ENCODE data around the gene CST5. TPM values are rescaled to one million over a fixed set of nuclear protein-coding genes. Genes with fewer than 3 reads are reported as not detected.

CST5 gene
- polyA plus RNA-seq, 1 donor from 2014 or later, result not detected

DNA sequence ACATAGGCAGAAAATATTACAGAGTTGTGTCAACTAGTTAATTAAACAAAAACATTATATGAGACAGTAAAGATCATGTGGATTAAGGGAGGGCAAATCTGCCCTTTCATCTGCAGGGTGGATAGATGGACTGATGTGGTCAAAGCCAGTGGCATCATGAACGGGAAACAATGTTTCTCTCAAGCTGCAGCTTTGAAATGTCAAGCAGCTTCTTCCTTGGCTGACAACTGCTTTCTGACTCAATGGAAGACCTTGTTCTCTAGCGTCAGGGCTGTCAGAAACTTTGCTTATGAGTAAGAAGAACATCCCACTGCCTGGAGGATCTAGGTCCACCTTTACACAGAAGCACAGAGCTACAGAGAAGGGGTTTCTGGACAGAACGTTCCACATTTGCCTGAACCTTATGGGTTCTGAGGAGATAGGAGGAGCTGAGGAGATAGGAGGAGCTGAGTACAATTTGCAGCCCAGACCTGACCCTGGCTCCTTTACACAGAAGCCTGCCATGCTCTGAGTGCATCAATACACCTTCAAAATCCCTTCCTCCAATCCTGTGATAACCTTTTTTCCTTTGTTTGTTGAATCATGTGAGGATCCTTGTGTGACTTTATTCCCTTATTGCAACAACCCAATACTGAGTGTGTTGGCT, 6.1 kb downstream of the CST5 start (continued):
- no peak for TF ChIP-seq MXI1 (conservative IDR thresholded peaks at IDR 0.05; ENCODE audit: poor library complexity, severe bottlenecking)

DNA sequence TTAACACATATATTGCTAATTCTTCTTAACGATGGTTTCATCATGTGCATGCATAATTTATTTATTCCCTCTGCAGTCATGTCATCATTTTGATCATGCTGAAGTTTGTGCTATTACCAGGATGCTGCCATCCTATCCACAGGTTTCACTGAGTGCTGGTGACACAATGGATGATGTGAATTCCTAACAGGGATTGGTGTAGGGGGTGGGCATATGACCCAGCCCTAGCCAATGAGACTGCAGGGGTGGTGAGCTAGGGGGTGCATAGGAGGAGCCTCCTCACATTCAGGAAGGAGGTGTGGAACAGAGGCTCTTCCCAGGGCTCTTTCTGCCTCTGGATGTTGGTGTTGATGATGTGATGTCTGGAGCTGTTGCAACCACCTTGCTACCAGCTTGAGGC, 7.5 kb downstream of the CST5 start:
- no peak overlapping the region for H3K27ac ChIP-seq (ENCODE audit: low read length)
- no peaks in the 10 kb centered on the region for H3K9me3 ChIP-seq (ENCODE audit: low read length)
- no peak overlapping the region for H3K4me2 ChIP-seq (ENCODE audit: low read length)
- H3K36me3 ChIP-seq (ENCODE audit: insufficient read depth, low read length), result no peaks in the 10 kb centered on the region
- no peaks in the 10 kb centered on the region for H3F3A ChIP-seq (ENCODE audit: insufficient read depth, low read length, poor library complexity, severe bottlenecking)
- no peak overlapping the region for H3K9ac ChIP-seq (ENCODE audit: low read length)
- H3K27me3 ChIP-seq (ENCODE audit: insufficient read depth, low read depth, low read length), result no peaks in the 10 kb centered on the region
- no peaks in the 10 kb centered on the region for H3K9me2 ChIP-seq (ENCODE audit: insufficient read depth, low read length)
- no peaks in the 10 kb centered on the region for H4K20me1 ChIP-seq (ENCODE audit: insufficient read depth)
- H3K4me3 ChIP-seq (ENCODE audit: low read length), result no peak overlapping the region
- no peaks in the 10 kb centered on the region for H3K79me2 ChIP-seq (replicated peaks; ENCODE audit: insufficient read depth, low read length)
- TF ChIP-seq SMC3 (conservative IDR thresholded peaks at IDR 0.05; ENCODE audit: poor library complexity) (no peak), EZH2 (IDR thresholded peaks at IDR 0.05; ENCODE audit: borderline replicate concordance, insufficient read depth, low read length, poor library complexity, severe bottlenecking) (no peak), EP300 (conservative IDR thresholded peaks at IDR 0.05; ENCODE audit: poor library complexity, severe bottlenecking) (no peak), RAD21 (conservative IDR thresholded peaks at IDR 0.05) (no peak), MXI1 (conservative IDR thresholded peaks at IDR 0.05; ENCODE audit: poor library complexity, severe bottlenecking) (no peak), POLR2AphosphoS5 (IDR thresholded peaks at IDR 0.05) (no peak), TAF1 (IDR thresholded peaks at IDR 0.05; ENCODE audit: low read depth) (no peak)
- TF ChIP-seq, protein P1, sequence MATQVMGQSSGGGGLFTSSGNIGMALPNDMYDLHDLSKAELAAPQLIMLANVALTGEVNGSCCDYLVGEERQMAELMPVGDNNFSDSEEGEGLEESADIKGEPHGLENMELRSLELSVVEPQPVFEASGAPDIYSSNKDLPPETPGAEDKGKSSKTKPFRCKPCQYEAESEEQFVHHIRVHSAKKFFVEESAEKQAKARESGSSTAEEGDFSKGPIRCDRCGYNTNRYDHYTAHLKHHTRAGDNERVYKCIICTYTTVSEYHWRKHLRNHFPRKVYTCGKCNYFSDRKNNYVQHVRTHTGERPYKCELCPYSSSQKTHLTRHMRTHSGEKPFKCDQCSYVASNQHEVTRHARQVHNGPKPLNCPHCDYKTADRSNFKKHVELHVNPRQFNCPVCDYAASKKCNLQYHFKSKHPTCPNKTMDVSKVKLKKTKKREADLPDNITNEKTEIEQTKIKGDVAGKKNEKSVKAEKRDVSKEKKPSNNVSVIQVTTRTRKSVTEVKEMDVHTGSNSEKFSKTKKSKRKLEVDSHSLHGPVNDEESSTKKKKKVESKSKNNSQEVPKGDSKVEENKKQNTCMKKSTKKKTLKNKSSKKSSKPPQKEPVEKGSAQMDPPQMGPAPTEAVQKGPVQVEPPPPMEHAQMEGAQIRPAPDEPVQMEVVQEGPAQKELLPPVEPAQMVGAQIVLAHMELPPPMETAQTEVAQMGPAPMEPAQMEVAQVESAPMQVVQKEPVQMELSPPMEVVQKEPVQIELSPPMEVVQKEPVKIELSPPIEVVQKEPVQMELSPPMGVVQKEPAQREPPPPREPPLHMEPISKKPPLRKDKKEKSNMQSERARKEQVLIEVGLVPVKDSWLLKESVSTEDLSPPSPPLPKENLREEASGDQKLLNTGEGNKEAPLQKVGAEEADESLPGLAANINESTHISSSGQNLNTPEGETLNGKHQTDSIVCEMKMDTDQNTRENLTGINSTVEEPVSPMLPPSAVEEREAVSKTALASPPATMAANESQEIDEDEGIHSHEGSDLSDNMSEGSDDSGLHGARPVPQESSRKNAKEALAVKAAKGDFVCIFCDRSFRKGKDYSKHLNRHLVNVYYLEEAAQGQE (IDR thresholded peaks at IDR 0.05; ENCODE audit: borderline replicate concordance), result no peak
- TF ChIP-seq, protein P2, sequence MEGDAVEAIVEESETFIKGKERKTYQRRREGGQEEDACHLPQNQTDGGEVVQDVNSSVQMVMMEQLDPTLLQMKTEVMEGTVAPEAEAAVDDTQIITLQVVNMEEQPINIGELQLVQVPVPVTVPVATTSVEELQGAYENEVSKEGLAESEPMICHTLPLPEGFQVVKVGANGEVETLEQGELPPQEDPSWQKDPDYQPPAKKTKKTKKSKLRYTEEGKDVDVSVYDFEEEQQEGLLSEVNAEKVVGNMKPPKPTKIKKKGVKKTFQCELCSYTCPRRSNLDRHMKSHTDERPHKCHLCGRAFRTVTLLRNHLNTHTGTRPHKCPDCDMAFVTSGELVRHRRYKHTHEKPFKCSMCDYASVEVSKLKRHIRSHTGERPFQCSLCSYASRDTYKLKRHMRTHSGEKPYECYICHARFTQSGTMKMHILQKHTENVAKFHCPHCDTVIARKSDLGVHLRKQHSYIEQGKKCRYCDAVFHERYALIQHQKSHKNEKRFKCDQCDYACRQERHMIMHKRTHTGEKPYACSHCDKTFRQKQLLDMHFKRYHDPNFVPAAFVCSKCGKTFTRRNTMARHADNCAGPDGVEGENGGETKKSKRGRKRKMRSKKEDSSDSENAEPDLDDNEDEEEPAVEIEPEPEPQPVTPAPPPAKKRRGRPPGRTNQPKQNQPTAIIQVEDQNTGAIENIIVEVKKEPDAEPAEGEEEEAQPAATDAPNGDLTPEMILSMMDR (IDR thresholded peaks at IDR 0.05; ENCODE audit: poor library complexity, severe bottlenecking), result no peak
- no peak overlapping the region for H2AFZ ChIP-seq (ENCODE audit: low read depth, low read length)

DNA sequence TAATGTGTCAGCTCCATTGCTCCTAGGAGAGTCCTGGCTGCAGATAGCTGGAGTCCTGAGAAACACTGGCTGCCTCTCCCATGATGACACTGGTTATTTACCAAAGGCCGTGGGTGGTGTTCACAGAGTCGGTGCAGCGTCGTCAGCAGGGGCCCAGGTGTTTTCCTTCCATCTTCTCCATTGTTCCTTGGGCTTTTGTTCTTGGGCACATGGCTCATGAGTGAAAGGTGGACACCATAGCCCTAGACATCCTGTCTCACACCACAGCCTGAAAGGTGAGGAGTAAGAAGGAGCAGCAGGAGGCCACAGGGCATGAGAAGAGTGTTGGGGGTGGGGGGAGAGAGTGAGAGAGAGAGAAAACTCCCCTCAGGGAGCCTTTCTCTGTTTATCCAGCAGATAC, 9.1 kb downstream of the CST5 start:
- H3K9me2 ChIP-seq (ENCODE audit: insufficient read depth, low read length), result no peaks in the 10 kb centered on the region
- no peak overlapping the region for H3K4me2 ChIP-seq (ENCODE audit: low read length)
- H3K27me3 ChIP-seq (ENCODE audit: insufficient read depth, low read depth, low read length), result no peaks in the 10 kb centered on the region
- H3K9me3 ChIP-seq (ENCODE audit: low read length), result no peaks in the 10 kb centered on the region
- no peak overlapping the region for H3K4me3 ChIP-seq (ENCODE audit: low read length)
- H3K9ac ChIP-seq (ENCODE audit: low read length), result no peak overlapping the region
- TF ChIP-seq, protein P1 (IDR thresholded peaks at IDR 0.05; ENCODE audit: borderline replicate concordance), result no peak
- no peak for TF ChIP-seq MXI1 (conservative IDR thresholded peaks at IDR 0.05; ENCODE audit: poor library complexity, severe bottlenecking)
- TF ChIP-seq SMC3 (conservative IDR thresholded peaks at IDR 0.05; ENCODE audit: poor library complexity), result no peak
- TF ChIP-seq TAF1 (IDR thresholded peaks at IDR 0.05; ENCODE audit: low read depth), result no peak
- TF ChIP-seq EP300 (conservative IDR thresholded peaks at IDR 0.05; ENCODE audit: poor library complexity, severe bottlenecking), result no peak
- TF ChIP-seq EZH2 (IDR thresholded peaks at IDR 0.05; ENCODE audit: borderline replicate concordance, insufficient read depth, low read length, poor library complexity, severe bottlenecking), result no peak
- TF ChIP-seq POLR2AphosphoS5 (IDR thresholded peaks at IDR 0.05), result no peak
- no peak for TF ChIP-seq RAD21 (conservative IDR thresholded peaks at IDR 0.05)
- TF ChIP-seq, protein P2 (IDR thresholded peaks at IDR 0.05; ENCODE audit: poor library complexity, severe bottlenecking), result no peak
- no peak overlapping the region for H2AFZ ChIP-seq (ENCODE audit: low read depth, low read length)
- no peaks in the 10 kb centered on the region for H3K79me2 ChIP-seq (replicated peaks; ENCODE audit: insufficient read depth, low read length)
- H4K20me1 ChIP-seq (ENCODE audit: insufficient read depth), result no peaks in the 10 kb centered on the region
- no peaks in the 10 kb centered on the region for H3K36me3 ChIP-seq (ENCODE audit: insufficient read depth, low read length)
- H3F3A ChIP-seq (ENCODE audit: insufficient read depth, low read length, poor library complexity, severe bottlenecking), result no peaks in the 10 kb centered on the region
- H3K27ac ChIP-seq (ENCODE audit: low read length), result no peak overlapping the region
